CD8-positive, alpha-beta memory T cell (primary cell): ENCODE data around the gene SMOC1. TPM values are rescaled to one million over a fixed set of nuclear protein-coding genes. Genes with fewer than 3 reads are reported as not detected.
A peak's percentile ranks its signal among the peaks of the same experiment; 100 is the strongest.

ENCODE experiments used
- CTCF ChIA-PET: fragments of 350-600 bp; sonication (Branson Sonifier 250); formaldehyde crosslinking; loops from one replicate; lab custom pipeline; 2021; ENCODE audit warnings: antibody characterized with exemption; lab: Charles Lee
- POLR2A ChIA-PET: fragments of 350-600 bp; sonication (Branson Sonifier 250); formaldehyde crosslinking; loops from one replicate; lab custom pipeline; 2021; ENCODE audit warnings: antibody characterized with exemption; lab: Charles Lee
- DNase-seq, 5 donors: peaks; one replicate each; pipeline versions ENCODE4 v3.0.0 to v3.0.0-alpha.2; 2020 to 2022; ENCODE audit warnings: mixed read lengths in 1 of 5
- H3K27ac ChIP-seq: one replicate; pipeline ENCODE4 v1.7.0; 2013; ENCODE audit warnings: low read depth, mild to moderate bottlenecking, low read length, moderate library complexity
- H3K27me3 ChIP-seq: 2 replicates; pipeline ENCODE4 v1.7.0; 2013; ENCODE audit warnings: low read length, mild to moderate bottlenecking; ENCODE audit not compliant: insufficient read depth, poor library complexity, severe bottlenecking
- H3K36me3 ChIP-seq: 2 replicates; pipeline ENCODE4 v1.7.0; 2013; ENCODE audit warnings: mild to moderate bottlenecking, low read length, moderate library complexity; ENCODE audit not compliant: insufficient read depth
- H3K4me1 ChIP-seq: 2 replicates; pipeline ENCODE4 v1.7.0; 2013; ENCODE audit warnings: mild to moderate bottlenecking, low read length, moderate library complexity; ENCODE audit not compliant: insufficient read depth
- H3K4me3 ChIP-seq: 2 replicates; pipeline ENCODE4 v1.7.0; 2013; ENCODE audit warnings: mild to moderate bottlenecking, low read length
- H3K9me3 ChIP-seq: 2 replicates; pipeline ENCODE4 v1.7.0; 2013; ENCODE audit warnings: mild to moderate bottlenecking, low read length
- H3K27ac Mint-ChIP-seq, 8 donors: one replicate each; pipeline ENCODE4 v1.8.0; 2020 to 2021; ENCODE audit warnings: mixed read lengths in 8 of 8, mild to moderate bottlenecking in 6 of 8, inconsistent platforms in 3 of 8, moderate library complexity in 3 of 8
- H3K27me3 Mint-ChIP-seq, 2 donors: one replicate each; pipeline ENCODE4 v1.8.0; 2020 to 2021; ENCODE audit warnings: mixed read lengths in 2 of 2, mild to moderate bottlenecking in 1 of 2, moderate library complexity in 1 of 2
- H3K36me3 Mint-ChIP-seq, 3 donors: one replicate each; pipeline ENCODE4 v1.8.0; 2020 to 2021; ENCODE audit warnings: mixed read lengths in 3 of 3, inconsistent platforms in 1 of 3, mild to moderate bottlenecking in 1 of 3
- H3K4me1 Mint-ChIP-seq, 3 donors: one replicate each; pipeline ENCODE4 v1.8.0; 2020 to 2021; ENCODE audit warnings: mixed read lengths in 3 of 3, inconsistent platforms in 1 of 3, mild to moderate bottlenecking in 1 of 3
- H3K4me3 Mint-ChIP-seq, 7 donors: one replicate each; pipeline ENCODE4 v1.8.0; 2020 to 2021; ENCODE audit warnings: mixed read lengths in 7 of 7, mild to moderate bottlenecking in 6 of 7, moderate library complexity in 4 of 7, inconsistent platforms in 2 of 7
- H3K9me3 Mint-ChIP-seq, 5 donors: one replicate each; pipeline ENCODE4 v1.8.0; 2020 to 2022; ENCODE audit warnings: mixed read lengths in 5 of 5, mild to moderate bottlenecking in 3 of 5, moderate library complexity in 2 of 5, inconsistent platforms in 1 of 5
- polyA plus RNA-seq: library from polyadenylated mRNA; unstranded; fragments of 300-500 nt; fragmentation: Illumina TruSeq; gene quantifications from one replicate; pipeline ENCODE4 v1.2.3, GENCODE V29; 2021
- total RNA-seq, 2 experiments: library from RNA; stranded (reverse); gene quantifications; one replicate each; pipeline ENCODE4 v1.2.3, GENCODE V29; 2021

The SMOC1 gene
- total and polyA plus RNA-seq, 3 experiments from 2014 or later: not detected

DNA sequence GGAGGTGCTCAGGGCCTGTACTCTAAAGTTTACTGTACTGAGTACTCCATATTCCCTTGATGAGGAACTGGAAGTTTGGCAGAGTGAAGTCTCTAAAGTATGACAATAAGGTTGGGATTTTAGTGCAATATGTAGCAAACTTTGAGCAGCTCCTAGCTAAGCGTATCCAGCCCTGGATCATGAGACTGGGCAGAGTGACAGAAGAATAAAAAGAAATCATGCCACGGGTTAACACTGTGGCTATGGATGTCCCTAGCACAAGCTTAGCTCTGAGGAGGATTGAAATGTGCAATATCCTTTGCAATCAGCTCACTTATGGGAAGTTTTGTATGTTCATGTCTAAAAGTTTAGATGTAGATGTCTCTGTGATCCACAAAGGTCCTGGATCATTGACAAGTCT, 114.1 kb downstream of the SMOC1 start:
- no peaks in the 10 kb centered on the region for H3K36me3 Mint-ChIP-seq
- no peaks in the 10 kb centered on the region for H3K36me3 ChIP-seq
- H3K27ac ChIP-seq: no peak overlapping the region
- DNase-seq: no peak
- no peaks in the 10 kb centered on the region for H3K9me3 ChIP-seq
- H3K27me3 Mint-ChIP-seq: peaks cover 4 to 28% of the 10 kb centered on the region in 2 donors
- H3K9me3 Mint-ChIP-seq: no peaks in the 10 kb centered on the region
- H3K4me1 ChIP-seq: no peaks in the 10 kb centered on the region
- H3K4me1 Mint-ChIP-seq: no peaks in the 10 kb centered on the region
- ChIA-PET POLR2A (no interaction called here), CTCF (no interaction called here)
- H3K27me3 ChIP-seq: no peaks in the 10 kb centered on the region
- H3K27ac Mint-ChIP-seq: no peak overlapping the region
- H3K4me3 Mint-ChIP-seq: no peak overlapping the region
- H3K4me3 ChIP-seq: no peak overlapping the region

DNA sequence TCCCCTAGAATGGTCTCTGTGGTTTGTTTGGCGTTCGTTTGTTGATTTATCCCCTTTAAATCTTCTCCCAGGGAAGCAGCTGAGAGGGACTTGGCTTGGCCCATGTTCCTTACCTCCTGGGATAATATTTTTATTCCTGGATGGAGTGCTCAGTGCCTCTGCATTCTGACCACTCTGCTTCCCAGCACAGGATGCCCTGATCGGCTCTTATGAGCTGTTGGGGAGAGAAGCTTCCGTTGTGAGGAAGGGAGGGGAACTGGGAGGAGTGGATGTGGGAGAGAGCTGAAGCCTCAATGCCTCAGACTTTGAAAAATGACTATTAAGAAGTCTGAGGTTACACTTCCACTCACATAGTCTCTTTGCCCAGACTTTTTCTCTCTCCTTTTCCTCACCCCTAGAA, 114.8 kb downstream of the SMOC1 start:
- H3K4me3 ChIP-seq: no peak overlapping the region
- peaks cover 4 to 28% of the 10 kb centered on the region in 2 donors for H3K27me3 Mint-ChIP-seq
- no peaks in the 10 kb centered on the region for H3K27me3 ChIP-seq
- ChIA-PET POLR2A (no interaction called here), CTCF (no interaction called here)
- H3K27ac Mint-ChIP-seq: no peak overlapping the region
- no peaks in the 10 kb centered on the region for H3K4me1 Mint-ChIP-seq
- H3K36me3 ChIP-seq: no peaks in the 10 kb centered on the region
- no peak overlapping the region for H3K4me3 Mint-ChIP-seq
- no peaks in the 10 kb centered on the region for H3K4me1 ChIP-seq
- no peaks in the 10 kb centered on the region for H3K9me3 ChIP-seq
- DNase-seq: no peak
- no peaks in the 10 kb centered on the region for H3K9me3 Mint-ChIP-seq
- no peaks in the 10 kb centered on the region for H3K36me3 Mint-ChIP-seq
- H3K27ac ChIP-seq: no peak overlapping the region

DNA sequence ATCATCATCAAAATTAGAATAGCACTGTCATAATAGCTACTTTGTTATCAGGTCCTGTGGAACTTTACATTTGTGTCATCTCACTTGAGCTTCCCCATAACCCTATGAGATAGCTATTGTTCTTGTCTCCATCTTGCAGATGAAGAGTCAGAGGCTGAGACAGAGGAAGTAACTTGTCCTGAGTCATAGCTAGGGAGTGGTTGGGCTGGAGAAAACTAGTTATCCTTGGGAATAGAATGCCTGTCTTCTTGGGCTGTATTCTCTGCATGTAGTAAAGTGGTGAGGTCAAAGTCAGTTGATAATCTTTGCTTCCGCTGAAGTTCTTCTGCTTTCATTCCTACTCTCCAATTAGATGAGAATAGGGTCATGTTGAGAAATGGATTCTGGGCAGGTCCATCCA, 117.0 kb downstream of the SMOC1 start:
- no peak overlapping the region for H3K27ac Mint-ChIP-seq
- H3K4me1 Mint-ChIP-seq: no peaks in the 10 kb centered on the region
- H3K27me3 Mint-ChIP-seq: peaks cover 4 to 25% of the 10 kb centered on the region in 2 donors
- POLR2A ChIA-PET: no interaction called here
- Histone ChIP-seq H3K36me3 (no peaks in the 10 kb centered on the region), H3K9me3 (no peaks in the 10 kb centered on the region), H3K27me3 (no peaks in the 10 kb centered on the region), H3K27ac (no peak overlapping the region), H3K4me1 (no peaks in the 10 kb centered on the region), H3K4me3 (no peak overlapping the region)
- no peak overlapping the region for H3K4me3 Mint-ChIP-seq
- H3K36me3 Mint-ChIP-seq: no peaks in the 10 kb centered on the region
- DNase-seq: no peak
- no peaks in the 10 kb centered on the region for H3K9me3 Mint-ChIP-seq
- CTCF ChIA-PET: no interaction called here

DNA sequence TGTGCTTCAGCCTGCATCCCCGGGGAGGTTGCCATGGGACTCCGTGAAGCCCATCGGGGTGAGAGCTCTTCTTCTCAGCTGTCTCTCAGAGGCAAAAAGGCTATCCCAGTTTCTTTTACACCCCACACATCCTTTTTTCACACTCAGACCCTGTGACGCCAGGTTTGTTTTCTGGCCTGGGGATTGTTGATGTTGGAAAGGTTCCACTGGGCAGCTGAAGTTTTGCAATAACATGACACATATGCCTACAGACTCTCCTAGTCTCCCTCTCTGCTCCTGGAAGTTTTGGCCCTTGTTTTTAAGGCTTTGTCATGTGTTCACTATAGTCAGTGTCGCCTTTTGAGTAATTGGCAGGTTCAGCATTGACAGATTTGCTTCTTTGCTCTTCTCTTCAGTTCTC, 118.6 kb downstream of the SMOC1 start:
- Mint-ChIP-seq H3K4me3 (no peak overlapping the region), H3K36me3 (no peaks in the 10 kb centered on the region), H3K27me3 (peaks cover 6 to 19% of the 10 kb centered on the region in 2 donors), H3K4me1 (no peaks in the 10 kb centered on the region), H3K27ac (no peak overlapping the region), H3K9me3 (no peaks in the 10 kb centered on the region)
- Histone ChIP-seq H3K4me3 (no peak overlapping the region), H3K9me3 (no peaks in the 10 kb centered on the region), H3K27me3 (no peaks in the 10 kb centered on the region), H3K36me3 (no peaks in the 10 kb centered on the region), H3K4me1 (no peaks in the 10 kb centered on the region), H3K27ac (no peak overlapping the region)
- CTCF ChIA-PET: no interaction called here
- POLR2A ChIA-PET: no interaction called here
- no peak for DNase-seq

DNA sequence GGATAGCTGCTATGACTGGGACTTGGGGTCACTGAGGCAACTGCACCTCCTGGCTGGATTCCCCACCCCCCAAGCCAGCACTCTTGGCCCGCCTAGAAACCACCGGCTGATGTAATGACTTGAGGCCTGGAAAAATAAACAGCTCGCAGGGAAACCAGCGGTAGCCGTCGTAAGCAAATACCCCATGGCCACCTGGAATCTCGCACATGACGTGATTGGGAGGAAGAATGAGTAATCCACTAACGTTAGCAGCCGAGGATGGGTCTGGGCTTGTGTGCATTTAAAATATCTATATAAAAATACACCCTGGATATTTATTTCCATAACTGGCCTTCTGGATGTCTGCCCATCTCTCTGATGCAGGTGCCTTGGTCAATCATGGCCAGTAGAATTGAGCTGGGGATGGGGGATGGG, 120.1 kb downstream of the SMOC1 start:
- Histone ChIP-seq H3K27me3 (no peaks in the 10 kb centered on the region), H3K9me3 (no peaks in the 10 kb centered on the region), H3K36me3 (no peaks in the 10 kb centered on the region), H3K27ac (no peak overlapping the region), H3K4me1 (no peaks in the 10 kb centered on the region), H3K4me3 (no peak overlapping the region)
- no peak for DNase-seq
- H3K27me3 Mint-ChIP-seq: peaks cover 2 to 14% of the 10 kb centered on the region in 2 donors
- no peaks in the 10 kb centered on the region for H3K9me3 Mint-ChIP-seq
- H3K4me1 Mint-ChIP-seq: no peaks in the 10 kb centered on the region
- H3K36me3 Mint-ChIP-seq: no peaks in the 10 kb centered on the region
- ChIA-PET POLR2A (no interaction called here), CTCF (no interaction called here)
- H3K27ac Mint-ChIP-seq: peak overlapping the region in 1 of 8 donors; percentile 44
- H3K4me3 Mint-ChIP-seq: no peak overlapping the region

DNA sequence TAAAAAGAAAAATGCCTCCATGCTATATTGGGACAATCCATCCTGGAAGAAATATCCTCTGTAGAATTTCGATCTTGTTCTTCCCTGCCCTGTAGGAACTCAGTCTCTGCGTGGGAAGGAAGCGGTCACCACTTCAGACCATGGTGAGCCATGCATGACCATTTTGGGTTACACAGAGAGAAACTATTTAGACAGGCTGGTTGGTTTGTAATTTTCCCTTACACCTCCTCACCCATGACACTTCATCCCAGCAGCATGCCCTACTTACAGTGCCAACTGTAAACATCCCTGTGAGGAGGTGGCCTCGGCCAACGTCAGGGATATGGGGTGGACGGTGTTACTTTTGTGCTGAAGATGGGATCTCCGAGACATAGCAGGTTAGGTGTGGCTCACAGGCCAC, 121.4 kb downstream of the SMOC1 start:
- H3K4me3 Mint-ChIP-seq: no peak overlapping the region
- ChIA-PET POLR2A (no interaction called here), CTCF (no interaction called here)

DNA sequence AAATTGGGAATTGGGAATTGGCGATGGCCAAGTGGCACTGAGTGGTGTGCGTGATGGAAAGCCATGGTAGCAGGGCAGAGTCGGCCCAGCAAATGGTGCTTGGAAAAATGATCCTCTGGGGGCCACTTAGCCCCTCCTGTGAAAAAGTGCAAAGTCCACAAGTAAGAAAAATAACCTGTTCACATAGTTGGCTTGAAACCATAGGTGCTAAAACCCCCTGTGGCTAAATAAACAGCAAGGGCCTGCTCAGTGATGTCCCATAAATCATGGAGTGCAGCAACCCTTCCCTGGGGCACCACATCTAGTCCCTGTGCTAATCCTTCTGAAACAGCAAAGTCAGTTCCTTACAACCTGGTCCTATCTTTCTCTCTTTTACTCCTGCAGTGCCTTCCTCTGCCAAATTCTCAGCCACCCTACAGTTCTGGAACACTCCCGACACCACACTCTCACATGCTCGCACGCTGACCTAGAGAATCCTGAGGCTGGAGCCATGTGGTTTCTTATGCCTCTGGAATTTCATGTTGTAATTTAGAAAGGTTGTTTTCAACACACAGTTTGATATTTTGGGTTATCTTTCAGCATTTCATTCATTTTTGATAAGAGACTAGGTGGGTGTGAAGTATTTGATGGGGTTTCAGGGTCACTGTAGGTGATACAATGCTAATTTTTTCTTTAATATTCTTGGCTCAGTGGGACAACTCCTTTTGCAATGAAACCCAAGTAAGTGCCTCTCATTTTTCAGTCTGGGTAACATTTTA, 123.6 kb downstream of the SMOC1 start:
- DNase-seq: no peak
- CTCF ChIA-PET: no interaction called here
- Mint-ChIP-seq H3K27me3 (peaks cover 2 to 9% of the 10 kb centered on the region in 2 donors), H3K4me3 (no peak overlapping the region), H3K4me1 (no peaks in the 10 kb centered on the region), H3K36me3 (no peaks in the 10 kb centered on the region), H3K9me3 (no peaks in the 10 kb centered on the region), H3K27ac (no peak overlapping the region)
- Histone ChIP-seq H3K27ac (no peak overlapping the region), H3K9me3 (no peaks in the 10 kb centered on the region), H3K36me3 (no peaks in the 10 kb centered on the region), H3K4me1 (no peaks in the 10 kb centered on the region), H3K4me3 (no peak overlapping the region), H3K27me3 (no peaks in the 10 kb centered on the region)
- POLR2A ChIA-PET: no interaction called here

More for the DNA sequence above, 121.4 kb downstream of the SMOC1 start:
- Mint-ChIP-seq H3K4me1 (no peaks in the 10 kb centered on the region), H3K27ac (no peak overlapping the region), H3K36me3 (no peaks in the 10 kb centered on the region), H3K27me3 (peaks cover 2 to 11% of the 10 kb centered on the region in 2 donors), H3K9me3 (no peaks in the 10 kb centered on the region)
- no peak for DNase-seq
- no peak overlapping the region for H3K27ac ChIP-seq
- no peaks in the 10 kb centered on the region for H3K4me1 ChIP-seq
- H3K4me3 ChIP-seq: no peak overlapping the region
- no peaks in the 10 kb centered on the region for H3K36me3 ChIP-seq
- no peaks in the 10 kb centered on the region for H3K9me3 ChIP-seq
- H3K27me3 ChIP-seq: no peaks in the 10 kb centered on the region

DNA sequence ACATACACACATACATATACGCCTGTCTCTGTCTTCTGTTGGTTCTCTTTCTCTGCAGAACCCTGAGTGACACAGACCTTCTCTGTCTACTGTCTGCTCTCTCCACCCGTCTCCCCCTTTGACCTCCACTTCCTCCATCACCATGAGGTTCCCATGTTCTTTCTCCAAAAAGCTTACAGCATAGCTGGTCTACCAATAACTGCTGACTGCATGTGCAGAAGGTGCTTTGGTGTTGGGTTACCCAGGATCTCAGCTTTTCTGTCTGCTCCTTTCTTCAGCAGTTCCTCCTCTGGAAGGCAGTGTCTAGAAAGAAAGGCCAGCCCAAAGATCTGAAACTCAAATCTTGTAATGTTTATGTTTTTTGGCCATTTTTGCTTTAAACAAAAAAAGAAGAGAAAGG, 125.6 kb downstream of the SMOC1 start:
- H3K9me3 Mint-ChIP-seq: no peaks in the 10 kb centered on the region
- no peaks in the 10 kb centered on the region for H3K36me3 Mint-ChIP-seq
- Histone ChIP-seq H3K4me3 (no peak overlapping the region), H3K9me3 (no peaks in the 10 kb centered on the region), H3K4me1 (no peaks in the 10 kb centered on the region), H3K27me3 (no peaks in the 10 kb centered on the region), H3K36me3 (no peaks in the 10 kb centered on the region), H3K27ac (no peak overlapping the region)
- H3K27me3 Mint-ChIP-seq: peaks cover 2 to 8% of the 10 kb centered on the region in 2 donors
- H3K4me1 Mint-ChIP-seq: no peaks in the 10 kb centered on the region
- H3K27ac Mint-ChIP-seq: no peak overlapping the region
- H3K4me3 Mint-ChIP-seq: no peak overlapping the region
- ChIA-PET POLR2A (no interaction called here), CTCF (no interaction called here)
- DNase-seq: no peak
